Ishikawa (cell line): ENCODE data around the gene EIF2AK3.

ENCODE experiments used
- EP300 ChIP-seq: IDR thresholded peaks from 2 replicates; pipeline ENCODE4 v1.6.1; 2012; ENCODE audit warnings: borderline replicate concordance
- TCF12 ChIP-seq: IDR thresholded peaks from 2 replicates; pipeline ENCODE4 v1.6.1; 2012; ENCODE audit warnings: low read depth

- TF ChIP-seq TCF12: no peak
- no peak for TF ChIP-seq EP300
Observed at GRCh38 chr2:88673363-88673762, 46.1 kb upstream of the EIF2AK3 start.
